AG04450 (cell line): Measurements from ENCODE around the gene CPNE5. TPM values are rescaled to one million over a fixed set of nuclear protein-coding genes. Genes with fewer than 3 reads are reported as not detected.

Experiments
- CTCF ChIA-PET: fragments of 300-600, 350-600 bp; formaldehyde crosslinking; extraction: SDS; loops from one replicate; lab custom pipeline; 2022; ENCODE audit warnings: antibody characterized with exemption, inconsistent platforms; lab: Charles Lee
- POLR2A ChIA-PET: fragments of 350-600 bp; formaldehyde crosslinking; extraction: SDS; loops from one replicate; lab custom pipeline; 2021; ENCODE audit warnings: antibody characterized with exemption, inconsistent platforms; lab: Yijun Ruan, JAX
- DNase-seq: peaks from one replicate; pipeline ENCODE4 v3.0.0-alpha.2; 2011; ENCODE audit warnings: low read depth, low spot score
- H3K27ac ChIP-seq: one replicate; pipeline ENCODE4 v1.5.1; 2012; ENCODE audit warnings: low read depth, low read length, control low read depth
- H3K27me3 ChIP-seq: one replicate; pipeline ENCODE4 v1.6.0; 2012; ENCODE audit warnings: low read length; ENCODE audit not compliant: control insufficient read depth, insufficient read depth
- H3K4me3 ChIP-seq: 2 replicates; pipeline ENCODE4 v1.5.1; 2011; ENCODE audit warnings: mild to moderate bottlenecking, low read depth, low read length, control low read depth
- H3K9me3 ChIP-seq: 2 replicates; pipeline ENCODE4 v1.5.1; 2012; ENCODE audit warnings: low read length; ENCODE audit not compliant: control insufficient read depth, insufficient read depth
- CTCF ChIP-seq: IDR thresholded peaks from 2 replicates; pipeline ENCODE4 v1.5.1; 2011; ENCODE audit warnings: low read depth, low read length, control low read depth, inconsistent platforms
- polyA plus RNA-seq: library from polyadenylated mRNA; depleted of rRNA; stranded (reverse); fragments of >200 nt; gene quantifications from 2 replicates; pipeline ENCODE4 v1.2.3, GENCODE V29; 2011

Gene CPNE5
- polyA plus RNA-seq, 1 experiment = 0.10 TPM

GRCh38 chr6:36783603-36784375, 55.5 kb downstream of the CPNE5 start:
- ChIA-PET POLR2A (interaction anchor here (0.5 kb wide), 1 partner anchor 988 kb away, joined by 3 read pairs; no protein-coding TSS in a partner anchor), CTCF (interaction anchor here (0.6 to 1.8 kb wide), 7 partner anchors 8 to 105 kb away, joined by 3 to 11 read pairs (median 4); no protein-coding TSS in a partner anchor)
- H3K27me3 ChIP-seq = peaks cover 34% of the 10 kb centered on the region
- H3K4me3 ChIP-seq = no peak overlapping the region
- TF ChIP-seq CTCF = no peak
- no peak for DNase-seq
- no peaks in the 10 kb centered on the region for H3K9me3 ChIP-seq
- H3K27ac ChIP-seq = no peak overlapping the region

- CTCF ChIA-PET = interaction anchor here (0.5 to 1.6 kb wide), 7 partner anchors 12 to 236 kb away, joined by 3 to 12 read pairs (median 4); partner anchors contain the start of gene C6orf89
- no peak overlapping the region for H3K27ac ChIP-seq
- no peak for TF ChIP-seq CTCF
- no peak overlapping the region for H3K4me3 ChIP-seq
- H3K27me3 ChIP-seq = peaks cover 37% of the 10 kb centered on the region
- POLR2A ChIA-PET = no interaction called here
- H3K9me3 ChIP-seq = no peaks in the 10 kb centered on the region
- no peak for DNase-seq
Observed at GRCh38 chr6:36781669-36782068, 57.6 kb downstream of the CPNE5 start.

GRCh38 chr6:36780442-36781177, 58.6 kb downstream of the CPNE5 start:
- Histone ChIP-seq H3K27ac (no peak overlapping the region), H3K9me3 (no peaks in the 10 kb centered on the region), H3K27me3 (peaks cover 45% of the 10 kb centered on the region), H3K4me3 (no peak overlapping the region)
- ChIA-PET CTCF (interaction anchor here (1.5 to 1.7 kb wide), 3 partner anchors 15 to 237 kb away, joined by 6 to 10 read pairs (median 7); no protein-coding TSS in a partner anchor), POLR2A (no interaction called here)
- TF ChIP-seq CTCF = no peak
- no peak for DNase-seq

GRCh38 chr6:36779227-36779626, 60.0 kb downstream of the CPNE5 start:
- no peaks in the 10 kb centered on the region for H3K9me3 ChIP-seq
- POLR2A ChIA-PET = no interaction called here
- peaks cover 42% of the 10 kb centered on the region for H3K27me3 ChIP-seq
- H3K27ac ChIP-seq = no peak overlapping the region
- DNase-seq = no peak
- no peak for TF ChIP-seq CTCF
- no peak overlapping the region for H3K4me3 ChIP-seq
- CTCF ChIA-PET = interaction anchor here (1.4 to 1.5 kb wide), 2 partner anchors 14 to 19 kb away, joined by 6 to 7 read pairs; no protein-coding TSS in a partner anchor

GRCh38 chr6:36777801-36778200, 61.4 kb downstream of the CPNE5 start:
- CTCF ChIA-PET = no interaction called here
- Histone ChIP-seq H3K4me3 (no peak overlapping the region), H3K27me3 (peaks cover 41% of the 10 kb centered on the region), H3K27ac (no peak overlapping the region), H3K9me3 (no peaks in the 10 kb centered on the region)
- no peak for DNase-seq
- POLR2A ChIA-PET = no interaction called here
- no peak for TF ChIP-seq CTCF
